ENCODE results near the gene FAM89A.

FAM89A gene

DNA sequence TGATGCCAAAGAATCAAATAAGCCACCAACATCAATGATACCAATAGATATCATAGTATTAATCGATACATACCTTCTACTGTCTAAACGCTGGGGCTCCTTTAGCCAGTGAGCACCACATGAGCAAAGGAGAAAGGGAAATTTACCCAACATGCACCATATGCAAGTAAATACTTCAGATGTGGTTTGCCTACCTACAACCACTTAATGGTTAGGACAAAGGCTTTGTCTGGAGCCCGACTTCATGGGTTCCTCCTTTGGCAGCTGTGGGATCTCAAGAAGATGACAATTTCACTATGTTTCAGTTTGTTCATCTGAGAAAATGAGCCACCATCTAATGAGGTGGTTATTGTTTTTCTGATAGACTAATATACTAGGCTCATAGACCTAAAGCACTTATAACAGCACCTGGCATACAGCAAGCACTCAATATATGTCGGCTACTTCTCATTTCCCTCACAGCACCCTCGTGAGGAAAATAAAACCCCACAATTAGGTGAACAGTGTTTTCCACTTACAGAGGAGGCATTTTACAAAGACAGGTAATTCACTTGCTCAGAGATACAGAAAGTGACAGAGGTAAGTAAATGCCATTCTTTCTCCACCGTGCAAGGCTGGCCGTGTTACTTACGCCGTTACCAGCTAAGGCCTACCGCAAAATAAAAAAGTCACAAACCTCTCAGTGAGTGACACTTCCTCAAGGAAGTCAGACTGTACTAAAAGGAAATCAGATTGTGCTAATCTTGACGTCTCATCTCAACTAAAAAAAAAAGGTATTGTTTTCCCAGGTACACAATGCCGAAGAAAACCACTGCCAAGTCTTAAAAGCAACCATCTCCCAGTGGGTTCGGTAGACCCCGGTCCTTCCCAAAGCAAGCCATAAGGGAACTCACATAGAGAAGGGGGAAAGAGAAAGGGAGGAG lies 63.0 kb downstream of the FAM89A start:
- no peak overlapping the region for H3K27ac ChIP-seq (ENCODE audit: low read length, poor library complexity, severe bottlenecking)
- no peak overlapping the region for H3K18ac ChIP-seq (ENCODE audit: low read depth in 1 of 2, low read length in 2 of 2)
- H2AFZ ChIP-seq (ENCODE audit: low read depth, low read length): no peak overlapping the region
- DNase-seq: no peak
- H2BK5ac ChIP-seq (ENCODE audit: low read depth, low read length, poor library complexity, severe bottlenecking): no peak overlapping the region
- H2BK15ac ChIP-seq (ENCODE audit: low read depth, poor library complexity, severe bottlenecking): no peak overlapping the region
- H3K4ac ChIP-seq (ENCODE audit: low read depth in 1 of 2, low read length in 2 of 2): no peak overlapping the region
- no peaks in the 10 kb centered on the region for H3K9me3 ChIP-seq (ENCODE audit: control insufficient read depth, low read length)
- H2BK120ac ChIP-seq (ENCODE audit: low read depth, low read length): no peak overlapping the region
- H3K4me1 ChIP-seq (ENCODE audit: control insufficient read depth, insufficient read depth, low read depth, low read length): peaks cover 2% of the 10 kb centered on the region
- peak overlapping the region; percentile 57 for H3K9ac ChIP-seq (ENCODE audit: low read length)
- 96% methylated on average over 14 of the region's 14 CpGs for WGBS
- no peak overlapping the region for H3K14ac ChIP-seq (ENCODE audit: low read length in 2 of 2)
- no peaks in the 10 kb centered on the region for H3K27me3 ChIP-seq (ENCODE audit: control insufficient read depth in 1 of 2, insufficient read depth in 1 of 2, low read length in 2 of 2)
- no peak overlapping the region for H4K91ac ChIP-seq (ENCODE audit: low read length)
- no peak overlapping the region for H3K4me2 ChIP-seq (ENCODE audit: low read length, poor library complexity, severe bottlenecking)
- peaks cover 27% of the 10 kb centered on the region for H3K79me1 ChIP-seq (replicated peaks; ENCODE audit: low read length, poor library complexity, severe bottlenecking)
- H3K4me3 ChIP-seq (ENCODE audit: insufficient read depth in 1 of 2, low read depth in 1 of 2, low read length in 2 of 2): peak overlapping the region in 1 of 2 experiments; percentile 99
- no peak overlapping the region for H2AK5ac ChIP-seq (ENCODE audit: low read length, severe bottlenecking)
- H4K8ac ChIP-seq (ENCODE audit: low read length): no peak overlapping the region
- no peak overlapping the region for H2BK12ac ChIP-seq (ENCODE audit: low read length in 2 of 2)
- peaks cover 0 to 20% of the 10 kb centered on the region in 2 experiments for H3K36me3 ChIP-seq (ENCODE audit: control insufficient read depth in 1 of 2, insufficient read depth in 2 of 2, low read depth in 1 of 2, low read length in 2 of 2)
- no peak overlapping the region for H3K23ac ChIP-seq (ENCODE audit: low read length in 2 of 2)

DNA sequence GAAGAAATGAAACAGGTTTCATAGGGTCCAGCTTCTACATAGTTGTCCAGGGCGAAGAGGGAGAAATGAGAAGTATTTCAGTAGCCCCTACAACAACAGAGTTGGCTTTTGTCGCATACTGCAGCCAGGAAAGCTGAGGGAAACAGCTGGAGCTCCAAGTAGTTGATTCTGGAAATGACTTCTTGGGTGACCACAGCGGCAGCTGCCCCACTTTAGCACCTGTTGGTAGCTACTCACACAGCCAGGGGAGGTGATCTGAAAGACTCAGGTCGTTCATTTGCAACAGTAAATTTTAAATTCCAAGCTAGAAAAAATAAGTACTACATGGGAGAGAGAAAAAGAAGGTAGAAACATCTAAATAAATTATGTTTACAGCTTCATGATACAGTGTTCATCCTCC lies 63.7 kb downstream of the FAM89A start:
- no peak overlapping the region for H4K91ac ChIP-seq (ENCODE audit: low read length)
- no peak overlapping the region for H3K9ac ChIP-seq (ENCODE audit: low read length)
- no peak overlapping the region for H2BK5ac ChIP-seq (ENCODE audit: low read depth, low read length, poor library complexity, severe bottlenecking)
- no peak overlapping the region for H4K8ac ChIP-seq (ENCODE audit: low read length)
- H3K4ac ChIP-seq (ENCODE audit: low read depth in 1 of 2, low read length in 2 of 2): no peak overlapping the region
- no peak overlapping the region for H2BK15ac ChIP-seq (ENCODE audit: low read depth, poor library complexity, severe bottlenecking)
- no peak for DNase-seq
- H3K4me2 ChIP-seq (ENCODE audit: low read length, poor library complexity, severe bottlenecking): no peak overlapping the region
- H3K9me3 ChIP-seq (ENCODE audit: control insufficient read depth, low read length): no peaks in the 10 kb centered on the region
- no peak overlapping the region for H2AFZ ChIP-seq (ENCODE audit: low read depth, low read length)
- H3K4me1 ChIP-seq (ENCODE audit: control insufficient read depth, insufficient read depth, low read depth, low read length): peaks cover 2% of the 10 kb centered on the region
- H3K4me3 ChIP-seq (ENCODE audit: insufficient read depth in 1 of 2, low read depth in 1 of 2, low read length in 2 of 2): no peak overlapping the region
- no peak overlapping the region for H3K23ac ChIP-seq (ENCODE audit: low read length in 2 of 2)
- no peak overlapping the region for H3K14ac ChIP-seq (ENCODE audit: low read length in 2 of 2)
- peaks cover 0 to 12% of the 10 kb centered on the region in 2 experiments for H3K36me3 ChIP-seq (ENCODE audit: control insufficient read depth in 1 of 2, insufficient read depth in 2 of 2, low read depth in 1 of 2, low read length in 2 of 2)
- WGBS: 95% methylated on average over 3 of the region's 4 CpGs
- H2AK5ac ChIP-seq (ENCODE audit: low read length, severe bottlenecking): no peak overlapping the region
- H3K27ac ChIP-seq (ENCODE audit: low read length, poor library complexity, severe bottlenecking): no peak overlapping the region
- no peaks in the 10 kb centered on the region for H3K27me3 ChIP-seq (ENCODE audit: control insufficient read depth in 1 of 2, insufficient read depth in 1 of 2, low read length in 2 of 2)
- H2BK12ac ChIP-seq (ENCODE audit: low read length in 2 of 2): no peak overlapping the region
- no peak overlapping the region for H2BK120ac ChIP-seq (ENCODE audit: low read depth, low read length)
- peaks cover 30% of the 10 kb centered on the region for H3K79me1 ChIP-seq (replicated peaks; ENCODE audit: low read length, poor library complexity, severe bottlenecking)
- H3K18ac ChIP-seq (ENCODE audit: low read depth in 1 of 2, low read length in 2 of 2): no peak overlapping the region

DNA sequence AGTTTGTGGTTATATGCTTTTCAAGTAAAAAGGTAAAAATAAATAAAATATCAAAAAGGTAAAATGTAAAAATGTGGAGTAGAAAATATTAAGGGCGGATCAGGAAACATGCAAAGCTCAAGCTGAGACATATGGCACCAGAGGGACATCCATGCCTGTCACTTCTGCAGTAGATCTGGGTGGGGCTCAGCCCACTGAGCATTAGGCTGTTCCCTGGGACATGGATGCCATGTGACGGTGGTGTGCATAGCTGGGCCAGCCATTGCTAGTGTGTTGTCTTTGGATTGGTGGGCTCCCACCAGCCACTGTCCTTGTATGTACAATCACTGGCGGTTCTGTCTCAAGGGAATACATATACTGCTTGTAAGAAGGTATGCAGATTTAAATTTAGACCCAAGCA lies 64.4 kb downstream of the FAM89A start:
- Histone ChIP-seq H3K4me3 (ENCODE audit: insufficient read depth in 1 of 2, low read depth in 1 of 2, low read length in 2 of 2) (no peak overlapping the region), H4K91ac (ENCODE audit: low read length) (peak overlapping the region; percentile 45), H3K9me3 (ENCODE audit: control insufficient read depth, low read length) (no peaks in the 10 kb centered on the region)

DNA sequence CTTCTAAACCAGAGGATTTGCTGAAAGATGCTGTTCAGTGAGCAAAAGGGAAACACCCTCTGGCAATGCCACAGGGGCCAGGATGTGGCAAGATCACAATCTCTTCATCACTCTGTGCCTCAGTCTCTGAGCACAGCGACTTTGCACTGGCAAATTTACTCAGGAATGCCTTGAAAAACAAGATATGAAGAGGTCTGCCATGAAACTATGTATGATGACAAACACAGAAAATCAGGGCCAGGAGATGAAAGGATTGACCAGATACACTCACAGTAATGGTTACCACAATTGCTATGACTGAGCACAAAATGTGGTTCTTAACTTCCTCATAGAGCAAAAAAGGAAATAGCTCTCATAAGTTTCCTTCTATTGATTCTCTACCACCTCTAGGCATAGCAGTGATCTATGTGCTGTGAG lies 67.2 kb downstream of the FAM89A start:
- Histone ChIP-seq H2AK5ac (ENCODE audit: low read length, severe bottlenecking) (no peak overlapping the region), H2BK15ac (ENCODE audit: low read depth, poor library complexity, severe bottlenecking) (no peak overlapping the region), H3K4me2 (ENCODE audit: low read length, poor library complexity, severe bottlenecking) (no peak overlapping the region), H3K23ac (ENCODE audit: low read length in 2 of 2) (no peak overlapping the region), H3K27ac (ENCODE audit: low read length, poor library complexity, severe bottlenecking) (no peak overlapping the region), H3K36me3 (ENCODE audit: control insufficient read depth in 1 of 2, insufficient read depth in 2 of 2, low read depth in 1 of 2, low read length in 2 of 2) (peaks cover 0 to 7% of the 10 kb centered on the region in 2 experiments), H2BK120ac (ENCODE audit: low read depth, low read length) (no peak overlapping the region), H4K8ac (ENCODE audit: low read length) (no peak overlapping the region), H4K91ac (ENCODE audit: low read length) (no peak overlapping the region), H3K79me1 (replicated peaks; ENCODE audit: low read length, poor library complexity, severe bottlenecking) (peaks cover 23% of the 10 kb centered on the region), H3K18ac (ENCODE audit: low read depth in 1 of 2, low read length in 2 of 2) (no peak overlapping the region), H3K4ac (ENCODE audit: low read depth in 1 of 2, low read length in 2 of 2) (no peak overlapping the region), H2BK5ac (ENCODE audit: low read depth, low read length, poor library complexity, severe bottlenecking) (no peak overlapping the region), H2AFZ (ENCODE audit: low read depth, low read length) (no peak overlapping the region), H3K9ac (ENCODE audit: low read length) (no peak overlapping the region), H3K27me3 (ENCODE audit: control insufficient read depth in 1 of 2, insufficient read depth in 1 of 2, low read length in 2 of 2) (no peaks in the 10 kb centered on the region), H3K4me1 (ENCODE audit: control insufficient read depth, insufficient read depth, low read depth, low read length) (peaks cover 2% of the 10 kb centered on the region), H3K14ac (ENCODE audit: low read length in 2 of 2) (no peak overlapping the region), H3K9me3 (ENCODE audit: control insufficient read depth, low read length) (no peaks in the 10 kb centered on the region), H3K4me3 (ENCODE audit: insufficient read depth in 1 of 2, low read depth in 1 of 2, low read length in 2 of 2) (no peak overlapping the region), H2BK12ac (ENCODE audit: low read length in 2 of 2) (no peak overlapping the region)
- WGBS: 86% methylated on average over 1 of the region's 1 CpG
- no peak for DNase-seq

More for the DNA sequence above, 64.4 kb downstream of the FAM89A start:
- Histone ChIP-seq H3K18ac (ENCODE audit: low read depth in 1 of 2, low read length in 2 of 2) (no peak overlapping the region), H3K27ac (ENCODE audit: low read length, poor library complexity, severe bottlenecking) (no peak overlapping the region), H3K23ac (ENCODE audit: low read length in 2 of 2) (no peak overlapping the region), H3K9ac (ENCODE audit: low read length) (no peak overlapping the region), H3K27me3 (ENCODE audit: control insufficient read depth in 1 of 2, insufficient read depth in 1 of 2, low read length in 2 of 2) (no peaks in the 10 kb centered on the region), H2BK120ac (ENCODE audit: low read depth, low read length) (no peak overlapping the region), H3K4me2 (ENCODE audit: low read length, poor library complexity, severe bottlenecking) (no peak overlapping the region), H2AK5ac (ENCODE audit: low read length, severe bottlenecking) (no peak overlapping the region), H4K8ac (ENCODE audit: low read length) (no peak overlapping the region), H2BK12ac (ENCODE audit: low read length in 2 of 2) (no peak overlapping the region), H3K36me3 (ENCODE audit: control insufficient read depth in 1 of 2, insufficient read depth in 2 of 2, low read depth in 1 of 2, low read length in 2 of 2) (peaks cover 0 to 7% of the 10 kb centered on the region in 2 experiments), H2AFZ (ENCODE audit: low read depth, low read length) (no peak overlapping the region), H2BK15ac (ENCODE audit: low read depth, poor library complexity, severe bottlenecking) (no peak overlapping the region), H3K4me1 (ENCODE audit: control insufficient read depth, insufficient read depth, low read depth, low read length) (peaks cover 2% of the 10 kb centered on the region), H3K79me1 (replicated peaks; ENCODE audit: low read length, poor library complexity, severe bottlenecking) (peaks cover 25% of the 10 kb centered on the region), H3K4ac (ENCODE audit: low read depth in 1 of 2, low read length in 2 of 2) (no peak overlapping the region), H3K14ac (ENCODE audit: low read length in 2 of 2) (no peak overlapping the region), H2BK5ac (ENCODE audit: low read depth, low read length, poor library complexity, severe bottlenecking) (no peak overlapping the region)
- WGBS: 95% methylated on average over 3 of the region's 3 CpGs
- no peak for DNase-seq

All from mesenchymal stem cell (in vitro differentiated cells and primary cell).